VCaP (cell line): Measurements from ENCODE around the gene DYNLL1.
A peak's percentile ranks its signal among the peaks of the same experiment; 100 is the strongest.

Experiments used
- H3K27ac ChIP-seq: fragments of 450-650 bp; 2 replicates; pipeline ENCODE4 v1.5.1; 2017
- TF ChIP-seq, protein P1 (sequence below): fragments of 450-650 bp; conservative IDR thresholded peaks from 2 replicates; pipeline ENCODE4 v1.5.1; 2017; ENCODE audit warnings: mild to moderate bottlenecking, moderate library complexity

Gene DYNLL1

DNA sequence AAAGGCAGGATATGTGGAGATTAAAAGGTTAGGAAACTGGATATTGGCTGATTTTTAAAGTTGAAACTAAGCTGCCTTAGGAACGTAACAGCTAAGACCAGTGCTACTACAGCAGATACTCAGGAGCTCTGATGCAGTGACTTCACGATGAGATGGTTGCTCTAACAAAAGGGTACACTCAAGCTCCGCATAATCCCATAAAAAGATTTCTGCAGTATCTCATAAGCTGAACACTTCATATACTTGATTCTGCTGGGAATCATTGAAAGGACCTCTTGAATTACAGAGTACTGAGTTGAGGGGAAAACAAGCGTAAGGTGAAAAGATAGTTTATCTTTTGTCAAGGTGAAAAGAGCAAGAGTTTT lies 41.9 kb downstream of the DYNLL1 start:
- peak overlapping the region; percentile 98 for H3K27ac ChIP-seq
- TF ChIP-seq, protein P1, sequence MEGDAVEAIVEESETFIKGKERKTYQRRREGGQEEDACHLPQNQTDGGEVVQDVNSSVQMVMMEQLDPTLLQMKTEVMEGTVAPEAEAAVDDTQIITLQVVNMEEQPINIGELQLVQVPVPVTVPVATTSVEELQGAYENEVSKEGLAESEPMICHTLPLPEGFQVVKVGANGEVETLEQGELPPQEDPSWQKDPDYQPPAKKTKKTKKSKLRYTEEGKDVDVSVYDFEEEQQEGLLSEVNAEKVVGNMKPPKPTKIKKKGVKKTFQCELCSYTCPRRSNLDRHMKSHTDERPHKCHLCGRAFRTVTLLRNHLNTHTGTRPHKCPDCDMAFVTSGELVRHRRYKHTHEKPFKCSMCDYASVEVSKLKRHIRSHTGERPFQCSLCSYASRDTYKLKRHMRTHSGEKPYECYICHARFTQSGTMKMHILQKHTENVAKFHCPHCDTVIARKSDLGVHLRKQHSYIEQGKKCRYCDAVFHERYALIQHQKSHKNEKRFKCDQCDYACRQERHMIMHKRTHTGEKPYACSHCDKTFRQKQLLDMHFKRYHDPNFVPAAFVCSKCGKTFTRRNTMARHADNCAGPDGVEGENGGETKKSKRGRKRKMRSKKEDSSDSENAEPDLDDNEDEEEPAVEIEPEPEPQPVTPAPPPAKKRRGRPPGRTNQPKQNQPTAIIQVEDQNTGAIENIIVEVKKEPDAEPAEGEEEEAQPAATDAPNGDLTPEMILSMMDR: no peak

DNA sequence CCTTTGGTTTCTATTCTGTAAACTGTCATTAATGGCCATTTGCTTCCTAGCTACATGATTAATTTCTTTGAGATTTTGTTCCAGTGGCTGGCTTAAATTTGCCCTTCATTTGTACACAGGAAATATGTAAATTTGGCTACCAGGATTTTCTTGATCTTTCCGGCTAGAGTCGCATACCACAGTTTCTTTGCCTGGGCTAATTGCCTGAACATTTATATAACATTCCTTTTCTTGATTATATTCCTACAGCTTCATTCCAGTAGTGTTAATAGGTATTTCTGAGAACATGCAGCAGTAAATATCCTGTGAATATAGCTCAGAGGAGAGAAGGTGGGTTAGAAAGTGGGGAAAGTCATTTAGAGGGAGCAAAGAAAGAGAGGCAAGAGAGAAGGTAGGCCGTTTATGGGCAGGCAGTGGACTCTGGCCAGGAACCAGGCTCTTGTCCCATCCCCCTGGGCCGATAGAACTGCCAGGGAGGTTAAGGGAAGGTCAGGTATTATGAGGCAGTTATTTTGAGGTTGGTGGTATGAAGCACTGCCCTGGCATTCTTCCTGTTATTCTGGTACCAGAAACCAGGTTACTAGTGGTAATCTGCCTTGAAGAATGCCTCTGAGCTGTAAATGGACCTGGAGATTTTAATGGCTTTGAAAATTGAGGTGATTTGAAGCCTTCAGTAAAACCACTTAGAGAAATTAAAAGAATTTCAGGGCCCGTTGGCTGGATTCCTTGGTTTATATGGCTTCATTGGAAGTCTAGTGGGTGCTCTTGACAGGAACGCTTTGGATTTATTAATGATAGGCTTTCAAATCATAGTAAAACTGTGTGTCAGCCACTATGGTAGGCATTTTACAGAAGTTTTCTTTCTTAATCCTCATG lies 42.6 kb downstream of the DYNLL1 start:
- TF ChIP-seq, protein P1: no peak
- peak overlapping the region; percentile 98 for H3K27ac ChIP-seq

DNA sequence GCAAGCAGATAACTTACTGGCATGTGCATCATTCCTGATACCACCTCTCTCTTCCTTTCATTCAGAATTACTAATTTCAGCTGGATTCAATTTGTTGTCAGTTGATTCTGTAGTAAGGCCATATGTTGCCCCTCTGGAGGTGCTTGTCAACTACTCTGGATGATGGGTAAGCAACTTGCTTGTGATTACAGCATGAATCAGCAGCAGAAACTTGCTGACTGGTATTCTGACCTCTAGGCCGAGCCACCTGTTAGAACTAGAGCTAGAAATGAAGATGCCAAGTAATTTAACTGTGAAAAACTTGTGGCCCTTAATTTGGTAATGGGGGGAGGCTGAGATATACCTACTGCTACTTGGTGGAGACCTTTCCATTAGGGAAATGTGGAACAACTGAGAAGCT lies 43.4 kb downstream of the DYNLL1 start:
- TF ChIP-seq, protein P1: no peak
- peak overlapping the region; percentile 98 for H3K27ac ChIP-seq

DNA sequence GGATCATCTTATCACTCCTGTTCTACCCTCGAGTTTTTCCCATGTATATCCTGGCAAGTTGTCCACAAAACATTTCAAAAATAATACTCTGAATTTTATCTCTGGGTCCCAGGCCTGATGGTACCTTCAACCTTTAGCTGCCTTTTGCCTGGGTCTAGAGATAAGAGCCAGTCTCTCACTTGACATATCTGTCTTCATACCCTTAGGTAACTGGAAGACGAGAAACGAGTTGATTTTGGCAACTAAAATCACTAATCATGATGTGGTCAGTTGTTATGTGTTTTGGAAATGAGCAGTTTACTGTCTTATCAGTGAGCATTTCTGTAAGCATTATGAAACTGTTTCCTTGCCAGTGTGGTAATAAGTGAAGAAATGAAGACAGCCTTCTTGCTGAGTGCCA lies 44.5 kb downstream of the DYNLL1 start:
- TF ChIP-seq, protein P1: no peak

DNA sequence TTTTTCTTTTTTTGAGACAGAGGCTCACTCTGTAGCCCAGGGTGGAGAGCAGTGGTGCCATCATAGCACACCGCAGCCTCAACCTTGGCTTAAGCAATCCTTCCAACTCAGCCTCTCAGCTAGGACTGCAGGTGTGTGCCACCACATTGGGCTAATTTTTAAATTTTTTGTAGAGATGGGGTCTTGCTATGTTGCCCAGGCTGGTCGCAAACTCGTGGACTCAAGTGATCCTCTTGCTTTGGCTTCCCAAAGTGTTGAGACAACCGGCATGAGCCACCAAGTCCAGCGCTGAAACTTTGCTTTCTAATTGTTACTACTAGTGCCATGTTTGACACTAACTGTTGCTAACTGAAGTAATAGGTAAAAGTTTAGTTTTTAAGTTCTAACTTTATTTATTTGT lies 46.3 kb downstream of the DYNLL1 start:
- TF ChIP-seq, protein P1: no peak
- peak overlapping the region; percentile 98 for H3K27ac ChIP-seq

More for the DNA sequence above, 44.5 kb downstream of the DYNLL1 start:
- H3K27ac ChIP-seq: peak overlapping the region; percentile 98

DNA sequence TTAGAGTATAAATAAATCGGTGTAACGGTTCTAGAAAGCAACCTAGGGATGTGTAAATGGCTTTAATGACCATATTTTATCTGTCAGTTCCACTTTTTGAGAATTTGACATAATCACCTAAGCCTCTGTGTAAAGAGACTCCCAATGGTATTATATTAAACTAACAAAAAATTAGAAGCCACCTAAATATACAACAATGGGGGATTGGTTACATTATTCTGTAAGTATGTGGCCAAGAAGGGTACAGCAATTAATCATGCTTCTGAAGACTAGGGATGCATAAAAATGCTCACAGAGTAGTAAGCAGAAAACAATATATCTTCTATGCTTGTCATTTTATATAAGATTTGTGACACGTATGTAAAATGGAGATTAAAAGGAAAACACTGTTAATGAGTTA lies 48.8 kb downstream of the DYNLL1 start:
- peak overlapping the region; percentile 98 for H3K27ac ChIP-seq
- TF ChIP-seq, protein P1: no peak

DNA sequence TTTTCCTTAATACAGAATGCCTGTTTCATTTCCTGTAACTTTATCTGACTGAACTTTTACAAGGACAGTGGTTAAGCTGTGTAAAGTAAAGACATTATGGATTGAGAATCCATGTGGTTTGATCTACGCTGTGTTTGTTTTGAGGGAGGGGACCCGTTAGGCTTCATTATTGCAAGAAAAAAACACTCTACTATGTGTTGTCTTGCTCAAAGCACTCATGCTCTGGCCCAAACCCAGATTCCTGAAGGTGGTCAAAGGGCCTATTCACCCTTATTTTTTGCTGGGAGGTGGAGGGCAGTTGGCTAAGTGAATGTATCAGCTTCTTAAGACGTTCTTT lies 50.1 kb downstream of the DYNLL1 start:
- H3K27ac ChIP-seq: peak overlapping the region; percentile 98
- TF ChIP-seq, protein P1: no peak
